Psoas muscle (tissue), 8 donors: ENCODE data around the gene WDR46. TPM values are rescaled to one million over a fixed set of nuclear protein-coding genes. Genes with fewer than 3 reads are reported as not detected.
A peak's percentile ranks its signal among the peaks of the same experiment; 100 is the strongest.
"Not testable (repeated sequence)": the region's sequence is repeated elsewhere in the genome, so short reads cannot be mapped to it uniquely, and the experiment has no call there.

Experiments
- ATAC-seq, 4 donors: fragments of 200-7000 bp; cut with Tn5 transposase; one replicate each; pipeline ENCODE4 v1.9.1; 2020; ENCODE audit warnings: moderate library complexity in 3 of 4, mild to moderate bottlenecking in 2 of 4
- DNase-seq, 2 donors: peaks; one replicate each; pipeline ENCODE4 v3.0.0-alpha.2; 2020
- H3K27ac ChIP-seq: fragments of 200-600 bp; one replicate; pipeline ENCODE4 v1.8.0; 2022
- H3K27me3 ChIP-seq, 3 donors: fragments of 200-600 bp in 1 of 3; one replicate each; pipeline versions ENCODE4 v1.6.1 to v1.8.0; 2013 to 2022; ENCODE audit warnings: low read length in 2 of 3, mild to moderate bottlenecking in 2 of 3, moderate library complexity in 1 of 3; ENCODE audit not compliant: insufficient read depth in 3 of 3
- H3K36me3 ChIP-seq, 2 donors: fragments of 200-600 bp in 1 of 2; one replicate each; pipeline versions ENCODE4 v1.6.1 to v1.8.0; 2013 to 2022; ENCODE audit warnings: low read depth in 1 of 2, mild to moderate bottlenecking in 1 of 2, moderate library complexity in 1 of 2; ENCODE audit not compliant: insufficient read depth in 1 of 2
- H3K4me1 ChIP-seq: fragments of 200-600 bp; one replicate; pipeline ENCODE4 v1.8.0; 2022
- H3K4me3 ChIP-seq: fragments of 200-600 bp; one replicate; pipeline ENCODE4 v1.8.0; 2022; ENCODE audit warnings: mild to moderate bottlenecking
- H3K9me3 ChIP-seq: fragments of 200-600 bp; one replicate; pipeline ENCODE4 v1.8.0; 2022
- CTCF ChIP-seq: fragments of 200-600 bp; IDR thresholded peaks from one replicate; pipeline ENCODE4 v1.8.0; 2022; ENCODE audit warnings: antibody characterized with exemption
- WGBS, 3 donors: extraction: QIAGEN DNeasy Blood & Tissue Kit; methylation state at CpG; one replicate each; pipeline versions ENCODE4 v1.1.6 to v1.1.7; 2013; 5-methylcytosine and 5-hydroxymethylcytosine counted together
- intact Hi-C, 2 donors: fragments of 100-400 bp; cut with DNase I; formaldehyde crosslinking; loops; one replicate each; pipeline versions ENCODE4 v1.11.0 to v1.14.2; 2022
- polyA plus RNA-seq, 3 donors: library from polyadenylated mRNA; stranded (reverse); fragments of 200-250 nt; gene quantifications; one replicate each; pipeline ENCODE4 v1.2.3, GENCODE V29; 2013
- total RNA-seq, 4 donors: library from RNA; stranded (reverse); fragmentation: NEBNext Ultra II Directional in 2 of 4; extraction: Animal tissue kit (Norgen Biotek cat#: 25700) in 2 of 4; gene quantifications; one replicate each; pipeline versions ENCODE4 v1.2.1 to v1.2.4, GENCODE V29; 2021 to 2023
- donor health status: healthy with polysubstance abuse.
- donor health status: DM: no; HTN: no; CAD: no; lungs with moderate emphysema.
- donor health status: Bipolar disorder and iron deficiency.
- donor health status: healthy.
- donor health status: DM: yes; HTN: yes; CAD: no.
- donor health status: DM: no; HTN: no; CAD: no.
- donor health status: DM: no; HTN: no; CAD: no.
- donor health status: DM: yes; HTN: yes; CAD: no.

WDR46 gene
- total and polyA plus RNA-seq, 7 donors = 22.4 to 65.0 (median 34.7) TPM

- DNase-seq (no peak), ATAC-seq (no peak)
- Histone ChIP-seq H3K27me3 (no peaks in the 10 kb centered on the region), H3K27ac (peak overlapping the region; percentile 77), H3K36me3 (peaks cover 3 to 78% of the 10 kb centered on the region in 2 donors), H3K9me3 (no peaks in the 10 kb centered on the region), H3K4me3 (peak overlapping the region; percentile 85), H3K4me1 (peaks cover 18% of the 10 kb centered on the region)
- 58 to 69% (median 65%) methylated on average over 7 of the region's 7 CpGs for WGBS, 3 donors
- no peak for TF ChIP-seq CTCF
- intact Hi-C loops = no loop called here
These were observed 1.4 kb upstream of the WDR46 start for GRCh38 chr6:33290459-33290858.

- WGBS, 3 donors = 2 to 4% (median 2%) methylated on average over 11 to 14 of the region's 14 CpGs
- TF ChIP-seq CTCF = no peak
- peak overlapping the region; percentile 85 for H3K4me3 ChIP-seq
- no peaks in the 10 kb centered on the region for H3K27me3 ChIP-seq
- ATAC-seq (peak in 2 of 4 donors; percentile 2 to 10), DNase-seq (no peak)
- H3K36me3 ChIP-seq = peaks cover 3 to 78% of the 10 kb centered on the region in 2 donors
- intact Hi-C loops = loop anchor here in 1 of 2 donors (1.0 to 5.0 kb wide), 3 partner anchors 10 to 1163 kb away; partner anchors contain the start of genes ATF6B and RPS18
- no peaks in the 10 kb centered on the region for H3K9me3 ChIP-seq
- H3K27ac ChIP-seq = peak overlapping the region; percentile 77
- H3K4me1 ChIP-seq = peaks cover 18% of the 10 kb centered on the region
These were observed 811 bp upstream of the WDR46 start for GRCh38 chr6:33289784-33290315.

- WGBS, 3 donors = 12 to 16% (median 15%) methylated on average over 21 of the region's 21 CpGs
- no peaks in the 10 kb centered on the region for H3K27me3 ChIP-seq
- no peak for TF ChIP-seq CTCF
- H3K4me1 ChIP-seq = peaks cover 18% of the 10 kb centered on the region
- H3K27ac ChIP-seq = peak overlapping the region; percentile 77
- H3K9me3 ChIP-seq = no peaks in the 10 kb centered on the region
- H3K36me3 ChIP-seq = peaks cover 3 to 78% of the 10 kb centered on the region in 2 donors
- no peak for DNase-seq
- peak in 1 of 4 donors; percentile 4 for ATAC-seq
- intact Hi-C loops = loop anchor here in 1 of 2 donors (2.0 to 5.0 kb wide), 2 partner anchors 16 to 1161 kb away; partner anchors contain the start of genes ATF6B and RPS18
- peak overlapping the region; percentile 85 for H3K4me3 ChIP-seq
These were observed 708 bp downstream of the WDR46 start for GRCh38 chr6:33288141-33288920.

GRCh38 chr6:33286946-33287914 lies 1.8 kb downstream of the WDR46 start:
- H3K27me3 ChIP-seq = no peaks in the 10 kb centered on the region
- H3K36me3 ChIP-seq = peaks cover 3 to 77% of the 10 kb centered on the region in 2 donors
- ATAC-seq (no peak), DNase-seq (peak in 1 of 2 donors; percentile 51)
- no peaks in the 10 kb centered on the region for H3K9me3 ChIP-seq
- H3K27ac ChIP-seq = no peak overlapping the region
- intact Hi-C loops = loop anchor here in 1 of 2 donors (5.0 kb wide), 1 partner anchor 1160 kb away; the partner anchor contains the start of gene ATF6B
- WGBS, 3 donors = 90 to 91% (median 90%) methylated on average over 22 of the region's 22 CpGs
- H3K4me1 ChIP-seq = peaks cover 18% of the 10 kb centered on the region
- no peak overlapping the region for H3K4me3 ChIP-seq
- TF ChIP-seq CTCF = no peak

GRCh38 chr6:33285214-33285613 lies 3.8 kb downstream of the WDR46 start:
- H3K36me3 ChIP-seq = peaks cover 3 to 79% of the 10 kb centered on the region in 2 donors
- DNase-seq, H3K9me3 ChIP-seq: not testable (repeated sequence)

More at GRCh38 chr6:33285214-33285613, 3.8 kb downstream of the WDR46 start:
- H3K27ac ChIP-seq, H3K27me3 ChIP-seq, ATAC-seq, H3K4me3 ChIP-seq: not testable (repeated sequence)
- intact Hi-C loops = loop anchor here in 1 of 2 donors (5.0 kb wide), 1 partner anchor 1158 kb away; the partner anchor contains the start of gene ATF6B
- peaks cover 11% of the 10 kb centered on the region for H3K4me1 ChIP-seq
- 91 to 95% (median 94%) methylated on average over 4 of the region's 4 CpGs for WGBS, 3 donors
